HEK293 (cell line): Measurements from ENCODE around the gene VSTM4.

Experiments used
- CTCF ChIA-PET: fragments of 350-600 bp; formaldehyde crosslinking; extraction: SDS; loops from one replicate; lab custom pipeline; 2021; ENCODE audit warnings: antibody characterized with exemption; lab: Yijun Ruan, JAX
- POLR2A ChIA-PET: fragments of 300-600 bp; formaldehyde crosslinking; extraction: SDS; loops from one replicate; lab custom pipeline; 2020; ENCODE audit warnings: antibody characterized with exemption, inconsistent platforms; lab: Yijun Ruan, JAX
- H3K27ac ChIP-seq: fragments of 200-500 bp; sonication (Bioruptor generic); 2 replicates; pipeline ENCODE4 v1.5.1; 2014; ENCODE audit warnings: low read depth, low read length, control low read depth, inconsistent platforms; ENCODE audit errors: extremely low read depth
- H3K36me3 ChIP-seq, 2 experiments: fragments of 200-500 bp in 1 of 2; sonication (Bioruptor generic) in 1 of 2; 1 replicate in 1 of 2; 2 replicates in 1 of 2; pipeline ENCODE4 v1.5.1; 2014 to 2017; ENCODE audit warnings: inconsistent platforms in 2 of 2, low read length in 2 of 2; ENCODE audit not compliant: control insufficient read depth in 2 of 2, insufficient read depth in 1 of 2
- H3K4me1 ChIP-seq: fragments of 200-500 bp; sonication (Bioruptor generic); 2 replicates; pipeline ENCODE4 v1.5.1; 2014; ENCODE audit warnings: mild to moderate bottlenecking, low read length, inconsistent platforms; ENCODE audit not compliant: control insufficient read depth, insufficient read depth
- H3K4me3 ChIP-seq: 2 replicates; pipeline ENCODE4 v1.5.1; 2011; ENCODE audit warnings: low read depth, mild to moderate bottlenecking, control low read depth, low read length, moderate library complexity
- H3K9me3 ChIP-seq: fragments of 200-500 bp; sonication (Bioruptor generic); 2 replicates; pipeline ENCODE4 v1.5.1; 2014; ENCODE audit warnings: low read depth, low read length, inconsistent platforms; ENCODE audit not compliant: control insufficient read depth, insufficient read depth
- CTCF ChIP-seq: fragments of 450-650 bp; formaldehyde crosslinking; IDR thresholded peaks from 2 replicates; pipeline ENCODE4 v1.5.1; 2016; ENCODE audit warnings: missing biosample characterization, missing genetic modification characterization
- KLF16 ChIP-seq: fragments of 450-650 bp; formaldehyde crosslinking; IDR thresholded peaks from 2 replicates; pipeline ENCODE4 v1.5.1; 2017; ENCODE audit warnings: missing biosample characterization, missing genetic modification characterization
- KLF7 ChIP-seq: fragments of 450-650 bp; formaldehyde crosslinking; IDR thresholded peaks from 2 replicates; pipeline ENCODE4 v1.5.1; 2016; ENCODE audit warnings: missing biosample characterization, missing genetic modification characterization, borderline replicate concordance
- MYNN ChIP-seq: fragments of 450-650 bp; formaldehyde crosslinking; IDR thresholded peaks from 2 replicates; pipeline ENCODE4 v1.5.1; 2016; ENCODE audit warnings: missing biosample characterization, missing genetic modification characterization, borderline replicate concordance
- PRDM6 ChIP-seq: fragments of 450-650 bp; formaldehyde crosslinking; IDR thresholded peaks from 2 replicates; pipeline ENCODE4 v1.5.1; 2017; ENCODE audit warnings: missing biosample characterization, missing genetic modification characterization
- RBAK ChIP-seq: fragments of 450-650 bp; formaldehyde crosslinking; IDR thresholded peaks from 2 replicates; pipeline ENCODE4 v1.5.1; 2016; ENCODE audit warnings: missing biosample characterization, missing genetic modification characterization
- SALL2 ChIP-seq: fragments of 450-650 bp; formaldehyde crosslinking; IDR thresholded peaks from 2 replicates; pipeline ENCODE4 v1.5.0; 2017; ENCODE audit warnings: missing biosample characterization, mild to moderate bottlenecking, missing genetic modification characterization, borderline replicate concordance
- SCRT1 ChIP-seq: fragments of 450-650 bp; formaldehyde crosslinking; IDR thresholded peaks from 2 replicates; pipeline ENCODE4 v1.5.1; 2016; ENCODE audit warnings: missing biosample characterization, missing genetic modification characterization, borderline replicate concordance
- WT1 ChIP-seq: fragments of 450-650 bp; formaldehyde crosslinking; IDR thresholded peaks from 2 replicates; pipeline ENCODE4 v1.5.1; 2016; ENCODE audit warnings: missing biosample characterization, missing genetic modification characterization
- YY2 ChIP-seq: fragments of 450-650 bp; formaldehyde crosslinking; IDR thresholded peaks from 2 replicates; pipeline ENCODE4 v1.5.1; 2016; ENCODE audit warnings: missing biosample characterization, missing genetic modification characterization
- ZBTB11 ChIP-seq: fragments of 450-650 bp; formaldehyde crosslinking; conservative IDR thresholded peaks from 2 replicates; pipeline ENCODE4 v1.5.1; 2016; ENCODE audit warnings: low read depth, missing biosample characterization, missing genetic modification characterization
- ZBTB17 ChIP-seq: fragments of 450-650 bp; formaldehyde crosslinking; IDR thresholded peaks from 2 replicates; pipeline ENCODE4 v1.5.1; 2016; ENCODE audit warnings: missing biosample characterization, missing genetic modification characterization
- ZNF174 ChIP-seq: fragments of 450-650 bp; formaldehyde crosslinking; IDR thresholded peaks from 2 replicates; pipeline ENCODE4 v1.5.0; 2017; ENCODE audit warnings: missing biosample characterization, mild to moderate bottlenecking, missing genetic modification characterization
- ZNF302 ChIP-seq: fragments of 450-650 bp; formaldehyde crosslinking; IDR thresholded peaks from 2 replicates; pipeline ENCODE4 v1.5.1; 2016; ENCODE audit warnings: missing biosample characterization, missing genetic modification characterization, low read depth
- ZNF354C ChIP-seq: fragments of 450-650 bp; formaldehyde crosslinking; IDR thresholded peaks from 2 replicates; pipeline ENCODE4 v1.5.1; 2016; ENCODE audit warnings: missing biosample characterization, missing genetic modification characterization, low read depth, borderline replicate concordance
- ZNF416 ChIP-seq: fragments of 450-650 bp; formaldehyde crosslinking; IDR thresholded peaks from 2 replicates; pipeline ENCODE4 v1.5.1; 2016; ENCODE audit warnings: missing biosample characterization, missing genetic modification characterization
- ZNF426 ChIP-seq: fragments of 450-650 bp; formaldehyde crosslinking; IDR thresholded peaks from 2 replicates; pipeline ENCODE4 v1.5.1; 2017; ENCODE audit warnings: missing biosample characterization, missing genetic modification characterization, mild to moderate bottlenecking, inconsistent platforms, moderate library complexity
- ZNF521 ChIP-seq: fragments of 450-650 bp; formaldehyde crosslinking; IDR thresholded peaks from 2 replicates; pipeline ENCODE4 v1.5.1; 2017; ENCODE audit warnings: missing biosample characterization, mild to moderate bottlenecking, missing genetic modification characterization
- ZNF561 ChIP-seq: fragments of 450-650 bp; IDR thresholded peaks from 2 replicates; pipeline ENCODE4 v1.5.1; 2018; ENCODE audit warnings: missing biosample characterization, missing genetic modification characterization, borderline replicate concordance
- ZNF658 ChIP-seq: fragments of 450-650 bp; formaldehyde crosslinking; IDR thresholded peaks from 2 replicates; pipeline ENCODE4; 2016; ENCODE audit warnings: missing biosample characterization, missing genetic modification characterization
- ZNF707 ChIP-seq: fragments of 450-650 bp; formaldehyde crosslinking; IDR thresholded peaks from 2 replicates; pipeline ENCODE4 v1.5.1; 2016; ENCODE audit warnings: missing biosample characterization, missing genetic modification characterization
- ZNF747 ChIP-seq: fragments of 450-650 bp; formaldehyde crosslinking; IDR thresholded peaks from 2 replicates; pipeline ENCODE4 v1.5.1; 2016; ENCODE audit warnings: missing biosample characterization, missing genetic modification characterization
- ZNF768 ChIP-seq: fragments of 450-650 bp; formaldehyde crosslinking; IDR thresholded peaks from 2 replicates; pipeline ENCODE4 v1.5.1; 2018; ENCODE audit warnings: missing biosample characterization, mild to moderate bottlenecking, missing genetic modification characterization
- ZNF791 ChIP-seq: fragments of 450-650 bp; formaldehyde crosslinking; IDR thresholded peaks from 2 replicates; pipeline ENCODE4 v1.5.1; 2016; ENCODE audit warnings: missing biosample characterization, missing genetic modification characterization
- ZNF792 ChIP-seq: fragments of 450-650 bp; formaldehyde crosslinking; IDR thresholded peaks from 2 replicates; pipeline ENCODE4 v1.5.1; 2016; ENCODE audit warnings: missing biosample characterization, missing genetic modification characterization

VSTM4 gene

GRCh38 chr10:49133706-49134248, 18.5 kb upstream of the VSTM4 start, which contains the start of gene FAM170B (continued):
- no peak for TF ChIP-seq ZBTB17 (tag by site-specific recombination)
- no peak for TF ChIP-seq ZBTB11 (tag by site-specific recombination)

- no peak overlapping the region for H3K4me3 ChIP-seq
- H3K27ac ChIP-seq, result no peak overlapping the region
- POLR2A ChIA-PET, result no interaction called here
- CTCF ChIA-PET, result no interaction called here
- no peaks in the 10 kb centered on the region for H3K4me1 ChIP-seq
- TF ChIP-seq ZNF561 (no peak), ZNF707 (tag by site-specific recombination) (no peak), MYNN (tag by site-specific recombination) (no peak), KLF7 (no peak), ZNF416 (no peak), KLF16 (no peak), WT1 (tag by site-specific recombination) (no peak), ZNF426 (tag by site-specific recombination) (no peak), SALL2 (tag by site-specific recombination) (no peak), ZNF768 (tag by site-specific recombination) (no peak)
- no peaks in the 10 kb centered on the region for H3K9me3 ChIP-seq
- no peaks in the 10 kb centered on the region for H3K36me3 ChIP-seq
Measured at GRCh38 chr10:49132362-49132737, 17.0 kb upstream of the VSTM4 start.

GRCh38 chr10:49131507-49132361, 16.4 kb upstream of the VSTM4 start:
- POLR2A ChIA-PET, result no interaction called here
- Histone ChIP-seq H3K4me1 (no peaks in the 10 kb centered on the region), H3K36me3 (no peaks in the 10 kb centered on the region), H3K4me3 (no peak overlapping the region), H3K27ac (no peak overlapping the region)
- CTCF ChIA-PET, result no interaction called here
- no peak for TF ChIP-seq ZNF354C (tag by site-specific recombination)
- no peak for TF ChIP-seq PRDM6
- TF ChIP-seq YY2 (tag by site-specific recombination), result no peak
- TF ChIP-seq SCRT1, result no peak
- no peak for TF ChIP-seq ZNF302 (tag by site-specific recombination)
- TF ChIP-seq ZNF521 (tag by site-specific recombination), result no peak
- no peak for TF ChIP-seq ZNF747 (tag by site-specific recombination)
- TF ChIP-seq ZNF174 (tag by site-specific recombination), result no peak
- TF ChIP-seq CTCF (tag by site-specific recombination), result no peak
- no peak for TF ChIP-seq RBAK (tag by site-specific recombination)
- TF ChIP-seq ZNF792, result no peak
- no peak for TF ChIP-seq ZNF658
- TF ChIP-seq ZNF791 (tag by site-specific recombination), result no peak
- TF ChIP-seq, all 188 proteins: peak for 0
- H3K9me3 ChIP-seq, result no peaks in the 10 kb centered on the region
